GM23338 (cell line): ENCODE measurements around the gene ARFGEF2. TPM values are rescaled to one million over a fixed set of nuclear protein-coding genes. Genes with fewer than 3 reads are reported as not detected.
A peak's percentile ranks its signal among the peaks of the same experiment; 100 is the strongest.

Source experiments
- ATAC-seq: fragments of 200-7000 bp; cut with Tn5 transposase; 3 replicates; pipeline ENCODE4 v1.9.1; 2020
- DNase-seq: peaks from one replicate; pipeline ENCODE4 v3.0.0-alpha.2; 2015; ENCODE audit warnings: low spot score
- H2AFZ ChIP-seq: fragments of 200-600 bp; sonication (generic); 2 replicates; pipeline ENCODE4 v1.8.0; 2016; ENCODE audit warnings: antibody characterized with exemption, mild to moderate bottlenecking, moderate library complexity
- H3F3A ChIP-seq: fragments of 200-600 bp; sonication (generic); replicated peaks from 2 replicates; pipeline ENCODE4 v1.8.0; 2017; ENCODE audit warnings: antibody characterized with exemption, mixed run types, low read depth
- H3K27ac ChIP-seq: fragments of 200-600 bp; sonication (generic); 2 replicates; pipeline ENCODE4 v1.6.1; 2016; ENCODE audit warnings: low read depth
- H3K27me3 ChIP-seq: fragments of 200-600 bp; sonication (generic); 2 replicates; pipeline ENCODE4 v1.8.0; 2016; ENCODE audit warnings: mild to moderate bottlenecking, mixed run types, moderate library complexity; ENCODE audit not compliant: insufficient read depth
- H3K36me3 ChIP-seq: fragments of 200-600 bp; sonication (generic); 2 replicates; pipeline ENCODE4 v1.8.0; 2016; ENCODE audit warnings: mild to moderate bottlenecking; ENCODE audit not compliant: insufficient read depth
- H3K4me1 ChIP-seq: fragments of 200-600 bp; sonication (generic); 2 replicates; pipeline ENCODE4 v1.8.0; 2016; ENCODE audit warnings: mild to moderate bottlenecking, moderate library complexity; ENCODE audit not compliant: insufficient read depth
- H3K4me2 ChIP-seq: fragments of 200-600 bp; sonication (generic); 2 replicates; pipeline ENCODE4 v1.7.1; 2017; ENCODE audit warnings: mixed run types
- H3K4me3 ChIP-seq: fragments of 200-600 bp; sonication (generic); 2 replicates; pipeline ENCODE4 v1.6.1; 2016; ENCODE audit warnings: mixed run types
- H3K79me2 ChIP-seq: fragments of 200-600 bp; sonication (generic); replicated peaks from 2 replicates; pipeline ENCODE4 v1.8.0; 2017; ENCODE audit warnings: mild to moderate bottlenecking; ENCODE audit not compliant: insufficient read depth
- H3K9me2 ChIP-seq: fragments of 200-600 bp; sonication (generic); 2 replicates; pipeline ENCODE4 v1.8.0; 2017; ENCODE audit not compliant: insufficient read depth
- H4K20me1 ChIP-seq: fragments of 200-600 bp; sonication (generic); replicated peaks from 2 replicates; pipeline ENCODE4 v1.8.0; 2017; ENCODE audit warnings: mild to moderate bottlenecking; ENCODE audit not compliant: insufficient read depth
- H3K27ac Mint-ChIP-seq: 2 replicates; pipeline ENCODE4 v1.8.0; 2020; ENCODE audit warnings: inconsistent platforms, mild to moderate bottlenecking, moderate library complexity, mixed read lengths
- H3K27me3 Mint-ChIP-seq: 3 replicates; pipeline ENCODE4 v1.8.0; 2022; ENCODE audit warnings: low read depth, mild to moderate bottlenecking, moderate library complexity, mixed read lengths, inconsistent platforms; ENCODE audit not compliant: insufficient read depth, poor library complexity
- H3K36me3 Mint-ChIP-seq: 3 replicates; pipeline ENCODE4 v1.8.0; 2021; ENCODE audit warnings: low read depth, mild to moderate bottlenecking, inconsistent platforms, moderate library complexity, mixed read lengths
- H3K4me1 Mint-ChIP-seq: 3 replicates; pipeline ENCODE4 v1.8.0; 2020; ENCODE audit warnings: mild to moderate bottlenecking, inconsistent platforms, mixed read lengths
- H3K4me3 Mint-ChIP-seq: 3 replicates; pipeline ENCODE4 v1.8.0; 2021; ENCODE audit warnings: moderate library complexity, mild to moderate bottlenecking, inconsistent platforms, mixed read lengths
- H3K9me3 Mint-ChIP-seq: 3 replicates; pipeline ENCODE4 v1.8.0; 2020; ENCODE audit warnings: moderate library complexity, mild to moderate bottlenecking, inconsistent platforms, mixed read lengths
- CREB1 ChIP-seq: fragments of 250-450 bp; sonication (Bioruptor Pico); IDR thresholded peaks from 2 replicates; pipeline ENCODE4 v1.5.0; 2020; ENCODE audit warnings: low read depth, mild to moderate bottlenecking, moderate library complexity
- CTCF ChIP-seq, 2 experiments: fragments of 200-600 bp in 1 of 2; sonication (generic) in 1 of 2; conservative IDR thresholded peaks; 2 replicates each; pipeline versions ENCODE4 v1.5.1 to v1.6.1; 2016 to 2017; ENCODE audit warnings: antibody characterized with exemption in 2 of 2, low read depth in 2 of 2, mild to moderate bottlenecking in 2 of 2, moderate library complexity in 1 of 2
- ETS1 ChIP-seq: IDR thresholded peaks from 2 replicates; pipeline ENCODE4 v1.6.1; 2016; ENCODE audit warnings: antibody characterized with exemption
- EZH2 ChIP-seq: fragments of 200-600 bp; sonication (generic); IDR thresholded peaks from one replicate; pipeline ENCODE4 v1.8.0; 2017; ENCODE audit warnings: antibody characterized with exemption, mild to moderate bottlenecking, low read depth; ENCODE audit not compliant: unreplicated experiment
- EZH2phosphoT487 ChIP-seq: fragments of 200-600 bp; sonication (generic); IDR thresholded peaks from one replicate; pipeline ENCODE4 v1.8.1; 2018; ENCODE audit warnings: antibody characterized with exemption; ENCODE audit not compliant: unreplicated experiment
- POLR2AphosphoS5 ChIP-seq: IDR thresholded peaks from 2 replicates; pipeline ENCODE4 v1.6.1; 2016; ENCODE audit warnings: antibody characterized with exemption, low read depth
- REST ChIP-seq: IDR thresholded peaks from one replicate; pipeline ENCODE4 v1.6.1; 2018; ENCODE audit warnings: antibody characterized with exemption; ENCODE audit not compliant: unreplicated experiment
- STAT1 ChIP-seq: IDR thresholded peaks from one replicate; pipeline ENCODE4 v1.6.1; 2016; ENCODE audit warnings: antibody characterized with exemption; ENCODE audit not compliant: unreplicated experiment
- ZNF331 ChIP-seq: fragments of 250-450 bp; sonication (Bioruptor Pico); IDR thresholded peaks from 2 replicates; pipeline ENCODE4 v1.5.0; 2020; ENCODE audit warnings: low read depth, mild to moderate bottlenecking, moderate library complexity
- polyA plus RNA-seq: library from polyadenylated mRNA; unstranded; fragments of >200 nt; fragmentation: Nextera tagmentation; extraction: Ambion mirVana; gene quantifications from 2 replicates; pipeline ENCODE4 v1.2.1, GENCODE V29; 2016
- total RNA-seq: library from RNA; depleted of rRNA; stranded (reverse); fragments of >200 nt; shearing (Covaris generic); gene quantifications from 2 replicates; pipeline ENCODE4 v1.2.3, GENCODE V29; 2014

The ARFGEF2 gene
- total and polyA plus RNA-seq, 2 experiments from 2014 or later = 7.2 to 25.5 TPM

GRCh38 chr20:48986899-48987298 is 65.4 kb downstream of the ARFGEF2 start:
- no peak for DNase-seq
- H3K4me1 Mint-ChIP-seq = no peaks in the 10 kb centered on the region
- peaks cover 84% of the 10 kb centered on the region for H3K36me3 Mint-ChIP-seq
- H2AFZ ChIP-seq = no peak overlapping the region
- no peaks in the 10 kb centered on the region for H3K9me2 ChIP-seq
- no peak overlapping the region for H3K4me3 ChIP-seq
- no peaks in the 10 kb centered on the region; the same call in 1 of the 2 replicates for H4K20me1 ChIP-seq
- no peaks in the 10 kb centered on the region; the same call in 1 of the 2 replicates for H3F3A ChIP-seq
- no peaks in the 10 kb centered on the region for H3K27me3 ChIP-seq
- no peak overlapping the region for H3K4me3 Mint-ChIP-seq
- H3K9me3 Mint-ChIP-seq = peaks cover 16% of the 10 kb centered on the region
- no peak overlapping the region for H3K4me2 ChIP-seq
- H3K27ac Mint-ChIP-seq = no peak overlapping the region
- peaks cover 2% of the 10 kb centered on the region for H3K27me3 Mint-ChIP-seq
- no peak overlapping the region for H3K27ac ChIP-seq
- no peak for ATAC-seq
- peaks cover 54% of the 10 kb centered on the region for H3K36me3 ChIP-seq
- H3K79me2 ChIP-seq = no peaks in the 10 kb centered on the region
- TF ChIP-seq STAT1 = no peak
- TF ChIP-seq CTCF (conservative IDR thresholded peaks at IDR 0.05; ENCODE audit: low read depth in 2 of 2) = peak; percentile 35 to 44; a peak in 3 of 4 replicates
- no peak for TF ChIP-seq ETS1
- H3K4me1 ChIP-seq = no peaks in the 10 kb centered on the region

- Histone ChIP-seq H3K27me3 (no peaks in the 10 kb centered on the region), H3K27ac (no peak overlapping the region), H3K36me3 (peaks cover 48% of the 10 kb centered on the region), H3F3A (no peaks in the 10 kb centered on the region; the same call in 1 of the 2 replicates), H3K79me2 (no peaks in the 10 kb centered on the region), H3K4me2 (no peak overlapping the region), H2AFZ (no peak overlapping the region), H3K4me3 (no peak overlapping the region), H3K4me1 (no peaks in the 10 kb centered on the region), H4K20me1 (peaks cover 7% of the 10 kb centered on the region), H3K9me2 (no peaks in the 10 kb centered on the region)
- ATAC-seq (no peak), DNase-seq (no peak)
- Mint-ChIP-seq H3K36me3 (peaks cover 76% of the 10 kb centered on the region), H3K27ac (no peak overlapping the region), H3K4me1 (no peaks in the 10 kb centered on the region), H3K27me3 (no peaks in the 10 kb centered on the region), H3K9me3 (no peaks in the 10 kb centered on the region), H3K4me3 (no peak overlapping the region)
- TF ChIP-seq CREB1 (CRISPR knock-in tag) (no peak), EZH2phosphoT487 (no peak), STAT1 (no peak), ETS1 (no peak), REST (no peak), ZNF331 (CRISPR knock-in tag) (no peak), EZH2 (no peak), POLR2AphosphoS5 (no peak)
Measured at GRCh38 chr20:48990467-48990866, 69.0 kb downstream of the ARFGEF2 start.
